ENCODE results near the gene TMEM132C. TPM values are rescaled to one million over a fixed set of nuclear protein-coding genes. Genes with fewer than 3 reads are reported as not detected.

TMEM132C gene
- polyA plus RNA-seq, 1 of the 3 experiments (the other 2 are of a cell fraction) = not detected

DNA sequence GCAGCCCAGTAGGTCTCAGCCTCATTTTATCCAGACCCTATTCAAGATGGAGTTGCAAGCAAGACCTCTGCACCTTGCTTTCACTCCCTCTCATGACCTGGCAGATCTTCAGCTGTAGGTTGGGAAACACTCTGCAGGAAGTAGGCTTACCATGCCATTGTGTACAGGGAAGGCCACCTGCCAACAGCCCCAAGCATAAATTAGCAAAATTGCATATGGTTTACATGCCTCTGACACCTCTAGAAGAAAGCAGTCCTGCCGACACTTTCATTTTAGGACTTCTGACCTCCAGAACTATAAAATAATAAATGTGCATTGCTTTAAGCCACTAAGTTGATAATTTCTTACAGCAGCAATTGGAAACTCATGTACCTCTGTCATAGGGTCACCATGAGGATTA, 459.9 kb downstream of the TMEM132C start:
- CTCF ChIA-PET = no interaction called here
- no peaks in the 10 kb centered on the region for H3K27me3 ChIP-seq (ENCODE audit: insufficient read depth)
- H3K4me3 ChIP-seq (ENCODE audit: low read depth in 2 of 2, low read length in 1 of 2) = no peak overlapping the region
- no peaks in the 10 kb centered on the region for H3F3A ChIP-seq (replicated peaks; ENCODE audit: insufficient read depth)
- H3K4me1 ChIP-seq (ENCODE audit: control insufficient read depth in 1 of 2, insufficient read depth in 2 of 2, low read depth in 1 of 2, low read length in 1 of 2) = no peaks in the 10 kb centered on the region
- no peak overlapping the region for H3K27ac ChIP-seq (ENCODE audit: low read depth in 2 of 2, low read length in 1 of 2)
- TF ChIP-seq, protein P1, sequence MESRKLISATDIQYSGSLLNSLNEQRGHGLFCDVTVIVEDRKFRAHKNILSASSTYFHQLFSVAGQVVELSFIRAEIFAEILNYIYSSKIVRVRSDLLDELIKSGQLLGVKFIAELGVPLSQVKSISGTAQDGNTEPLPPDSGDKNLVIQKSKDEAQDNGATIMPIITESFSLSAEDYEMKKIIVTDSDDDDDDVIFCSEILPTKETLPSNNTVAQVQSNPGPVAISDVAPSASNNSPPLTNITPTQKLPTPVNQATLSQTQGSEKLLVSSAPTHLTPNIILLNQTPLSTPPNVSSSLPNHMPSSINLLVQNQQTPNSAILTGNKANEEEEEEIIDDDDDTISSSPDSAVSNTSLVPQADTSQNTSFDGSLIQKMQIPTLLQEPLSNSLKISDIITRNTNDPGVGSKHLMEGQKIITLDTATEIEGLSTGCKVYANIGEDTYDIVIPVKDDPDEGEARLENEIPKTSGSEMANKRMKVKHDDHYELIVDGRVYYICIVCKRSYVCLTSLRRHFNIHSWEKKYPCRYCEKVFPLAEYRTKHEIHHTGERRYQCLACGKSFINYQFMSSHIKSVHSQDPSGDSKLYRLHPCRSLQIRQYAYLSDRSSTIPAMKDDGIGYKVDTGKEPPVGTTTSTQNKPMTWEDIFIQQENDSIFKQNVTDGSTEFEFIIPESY (IDR thresholded peaks at IDR 0.05; ENCODE audit: borderline replicate concordance, low read depth) = no peak
- TF ChIP-seq, protein P2, sequence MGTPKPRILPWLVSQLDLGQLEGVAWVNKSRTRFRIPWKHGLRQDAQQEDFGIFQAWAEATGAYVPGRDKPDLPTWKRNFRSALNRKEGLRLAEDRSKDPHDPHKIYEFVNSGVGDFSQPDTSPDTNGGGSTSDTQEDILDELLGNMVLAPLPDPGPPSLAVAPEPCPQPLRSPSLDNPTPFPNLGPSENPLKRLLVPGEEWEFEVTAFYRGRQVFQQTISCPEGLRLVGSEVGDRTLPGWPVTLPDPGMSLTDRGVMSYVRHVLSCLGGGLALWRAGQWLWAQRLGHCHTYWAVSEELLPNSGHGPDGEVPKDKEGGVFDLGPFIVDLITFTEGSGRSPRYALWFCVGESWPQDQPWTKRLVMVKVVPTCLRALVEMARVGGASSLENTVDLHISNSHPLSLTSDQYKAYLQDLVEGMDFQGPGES (IDR thresholded peaks at IDR 0.05; ENCODE audit: low read depth, low read length) = no peak
- TF ChIP-seq, protein P3, sequence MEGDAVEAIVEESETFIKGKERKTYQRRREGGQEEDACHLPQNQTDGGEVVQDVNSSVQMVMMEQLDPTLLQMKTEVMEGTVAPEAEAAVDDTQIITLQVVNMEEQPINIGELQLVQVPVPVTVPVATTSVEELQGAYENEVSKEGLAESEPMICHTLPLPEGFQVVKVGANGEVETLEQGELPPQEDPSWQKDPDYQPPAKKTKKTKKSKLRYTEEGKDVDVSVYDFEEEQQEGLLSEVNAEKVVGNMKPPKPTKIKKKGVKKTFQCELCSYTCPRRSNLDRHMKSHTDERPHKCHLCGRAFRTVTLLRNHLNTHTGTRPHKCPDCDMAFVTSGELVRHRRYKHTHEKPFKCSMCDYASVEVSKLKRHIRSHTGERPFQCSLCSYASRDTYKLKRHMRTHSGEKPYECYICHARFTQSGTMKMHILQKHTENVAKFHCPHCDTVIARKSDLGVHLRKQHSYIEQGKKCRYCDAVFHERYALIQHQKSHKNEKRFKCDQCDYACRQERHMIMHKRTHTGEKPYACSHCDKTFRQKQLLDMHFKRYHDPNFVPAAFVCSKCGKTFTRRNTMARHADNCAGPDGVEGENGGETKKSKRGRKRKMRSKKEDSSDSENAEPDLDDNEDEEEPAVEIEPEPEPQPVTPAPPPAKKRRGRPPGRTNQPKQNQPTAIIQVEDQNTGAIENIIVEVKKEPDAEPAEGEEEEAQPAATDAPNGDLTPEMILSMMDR (IDR thresholded peaks at IDR 0.05) = no peak
- TF ChIP-seq FOXJ3 (CRISPR knock-in tag; IDR thresholded peaks at IDR 0.05) (no peak), NRF1 (IDR thresholded peaks at IDR 0.05; ENCODE audit: low read depth, low read length) (no peak), FOSL2 (IDR thresholded peaks at IDR 0.05; ENCODE audit: borderline replicate concordance, low read depth) (no peak), CHD2 (IDR thresholded peaks at IDR 0.05; ENCODE audit: low read length, partially characterized antibody) (no peak), GATA2 (CRISPR knock-in tag; IDR thresholded peaks at IDR 0.05) (no peak), TAF1 (IDR thresholded peaks at IDR 0.05; ENCODE audit: borderline replicate concordance, low read depth, low read length) (no peak), TCF12 (IDR thresholded peaks at IDR 0.05) (no peak), EP300 (IDR thresholded peaks at IDR 0.05; ENCODE audit: borderline replicate concordance in 1 of 2, low read depth in 1 of 2, low read length in 1 of 2) (no peak), ELF1 (IDR thresholded peaks at IDR 0.05) (no peak), MXI1 (IDR thresholded peaks at IDR 0.05; ENCODE audit: low read depth, low read length) (no peak)
- TF ChIP-seq, protein P4, sequence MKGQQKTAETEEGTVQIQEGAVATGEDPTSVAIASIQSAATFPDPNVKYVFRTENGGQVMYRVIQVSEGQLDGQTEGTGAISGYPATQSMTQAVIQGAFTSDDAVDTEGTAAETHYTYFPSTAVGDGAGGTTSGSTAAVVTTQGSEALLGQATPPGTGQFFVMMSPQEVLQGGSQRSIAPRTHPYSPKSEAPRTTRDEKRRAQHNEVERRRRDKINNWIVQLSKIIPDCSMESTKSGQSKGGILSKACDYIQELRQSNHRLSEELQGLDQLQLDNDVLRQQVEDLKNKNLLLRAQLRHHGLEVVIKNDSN (IDR thresholded peaks at IDR 0.05; ENCODE audit: borderline replicate concordance, low read depth) = no peak
- TF ChIP-seq, protein P5, sequence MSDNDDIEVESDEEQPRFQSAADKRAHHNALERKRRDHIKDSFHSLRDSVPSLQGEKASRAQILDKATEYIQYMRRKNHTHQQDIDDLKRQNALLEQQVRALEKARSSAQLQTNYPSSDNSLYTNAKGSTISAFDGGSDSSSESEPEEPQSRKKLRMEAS (IDR thresholded peaks at IDR 0.05; ENCODE audit: low read depth) = no peak
- no peaks in the 10 kb centered on the region for H3K9me2 ChIP-seq
- no peaks in the 10 kb centered on the region for H3K9me3 ChIP-seq
- H3K9ac ChIP-seq = no peak overlapping the region
- no peaks in the 10 kb centered on the region for H3K79me2 ChIP-seq (ENCODE audit: insufficient read depth)
- WGBS (ENCODE audit: low lambda C conversion rate) = 70% methylated on average over 1 of the region's 1 CpG
- POLR2A ChIA-PET = no interaction called here
- no peaks in the 10 kb centered on the region for H4K20me1 ChIP-seq (ENCODE audit: insufficient read depth)
- no peak overlapping the region for H2AFZ ChIP-seq (ENCODE audit: low read depth)
- H3K36me3 ChIP-seq (replicated peaks in 1 of 2; ENCODE audit: control insufficient read depth in 1 of 2, insufficient read depth in 2 of 2, low read length in 1 of 2) = no peaks in the 10 kb centered on the region
- H3K4me2 ChIP-seq = no peak overlapping the region
- DNase-seq = no peak

All from SK-N-SH (cell line).